Glomerular visceral epithelial cell (primary cell): Measurements from ENCODE around the gene ESYT2.

Experiments used
- DNase-seq: peaks from one replicate; pipeline ENCODE4 v3.0.0-alpha.2; 2016; ENCODE audit errors: extremely low spot score

Gene ESYT2

DNA sequence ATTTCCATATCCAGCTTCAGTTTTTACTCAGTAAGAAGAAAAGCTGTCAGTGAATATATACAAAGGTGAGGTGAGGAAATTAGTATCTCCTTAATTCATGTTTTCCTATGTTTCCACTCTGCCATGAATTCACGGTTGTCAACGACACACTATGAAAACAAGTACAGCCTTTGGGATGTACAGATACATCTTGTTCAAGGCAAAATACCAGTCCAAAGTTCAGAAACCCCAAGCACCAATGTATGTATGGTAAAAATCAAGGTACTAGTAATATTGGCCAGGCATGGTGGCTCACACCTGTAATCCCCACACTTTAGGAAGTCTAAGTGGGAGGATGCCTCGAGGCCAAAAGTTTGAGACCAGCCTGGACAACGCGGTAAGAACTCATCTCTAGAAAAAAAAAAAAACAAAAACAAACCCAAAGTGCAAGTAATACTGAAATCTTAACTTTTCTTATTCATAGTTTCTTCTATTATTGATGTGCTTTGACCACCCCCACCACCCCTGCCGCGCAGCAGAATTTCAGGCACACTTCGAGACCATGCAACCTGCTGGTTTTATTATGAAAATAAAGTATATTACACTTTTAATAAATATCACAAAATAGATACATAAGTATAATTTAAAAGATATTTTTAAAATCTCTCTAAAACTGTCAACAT, 3.5 kb downstream of the ESYT2 start:
- no peak for DNase-seq

DNA sequence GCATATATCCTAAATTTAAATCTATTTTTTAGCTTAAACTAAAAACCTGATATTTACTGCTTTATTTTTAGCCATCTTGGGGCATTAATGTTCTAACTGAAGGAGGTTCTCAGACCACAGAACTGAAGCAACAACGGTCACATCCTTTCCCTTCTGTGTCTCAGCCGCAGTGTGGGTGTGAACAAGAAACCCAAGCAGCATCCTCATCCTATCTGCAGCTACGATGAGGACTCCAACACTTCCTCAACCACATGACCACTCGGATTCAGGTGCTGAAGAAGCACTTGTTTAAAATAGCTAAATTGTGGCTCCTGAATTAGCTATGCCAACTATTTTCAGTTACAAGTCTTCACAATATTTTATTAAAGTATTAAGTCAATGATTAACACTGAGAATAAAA, 5.3 kb downstream of the ESYT2 start:
- peak; percentile 36 for DNase-seq

DNA sequence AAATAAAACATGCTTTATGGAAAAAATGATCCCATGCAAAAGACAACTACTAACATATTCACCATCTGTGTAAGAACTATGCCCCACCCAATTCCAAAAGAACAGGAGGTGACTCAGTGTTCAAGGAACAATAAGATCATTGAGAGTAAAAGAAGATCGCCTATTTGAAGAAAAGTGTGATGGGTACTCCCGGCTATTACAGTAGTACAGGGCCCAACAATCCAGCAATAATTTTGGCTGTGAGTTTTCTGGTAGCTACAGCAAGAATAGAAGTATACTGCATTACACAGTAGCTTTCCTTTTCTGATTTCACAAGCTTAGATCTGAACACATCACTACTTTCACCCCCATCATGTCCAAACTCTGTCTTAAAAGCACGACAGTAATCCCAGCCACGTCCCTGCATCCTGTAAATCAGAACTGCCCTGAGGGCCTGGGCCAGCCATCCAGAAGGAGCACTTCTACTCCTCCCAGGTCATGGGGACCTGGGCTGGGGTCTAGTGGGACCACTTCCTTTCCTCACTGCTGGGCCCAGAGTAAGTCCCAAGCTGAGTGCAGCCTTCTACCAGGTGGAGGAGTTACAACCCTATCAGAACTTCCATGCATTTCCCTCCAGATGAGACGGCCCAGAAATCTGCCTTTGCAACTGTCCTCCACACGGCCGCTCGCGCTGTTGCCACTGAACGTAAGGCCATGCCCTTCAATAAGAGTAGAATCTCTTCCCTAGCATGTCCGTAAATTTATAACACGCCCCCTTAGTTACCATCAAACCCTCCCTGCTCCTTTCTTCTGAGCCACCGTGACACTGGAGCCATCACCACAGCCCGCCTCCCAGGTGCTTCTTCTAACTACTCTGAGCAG, 7.9 kb downstream of the ESYT2 start:
- peak; percentile 34 for DNase-seq

DNA sequence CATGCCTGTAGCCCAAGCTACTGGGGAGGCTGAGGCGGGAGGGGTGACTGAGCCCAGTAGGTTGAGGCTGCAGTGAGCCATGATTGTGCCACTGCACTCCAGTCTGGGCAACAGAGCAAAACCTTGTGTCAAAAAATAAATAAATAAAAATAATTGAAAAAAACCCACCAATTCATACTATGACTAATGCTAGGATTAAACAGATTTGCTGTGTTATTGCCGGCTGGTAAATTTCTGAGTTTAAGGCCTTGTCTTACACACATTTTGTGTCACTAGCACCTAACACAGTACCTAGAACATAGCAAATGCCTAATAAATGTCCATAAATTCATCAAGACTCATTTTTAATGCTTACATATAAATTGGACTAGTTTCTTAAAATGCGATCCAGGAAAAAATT, 8.7 kb downstream of the ESYT2 start:
- no peak for DNase-seq

DNA sequence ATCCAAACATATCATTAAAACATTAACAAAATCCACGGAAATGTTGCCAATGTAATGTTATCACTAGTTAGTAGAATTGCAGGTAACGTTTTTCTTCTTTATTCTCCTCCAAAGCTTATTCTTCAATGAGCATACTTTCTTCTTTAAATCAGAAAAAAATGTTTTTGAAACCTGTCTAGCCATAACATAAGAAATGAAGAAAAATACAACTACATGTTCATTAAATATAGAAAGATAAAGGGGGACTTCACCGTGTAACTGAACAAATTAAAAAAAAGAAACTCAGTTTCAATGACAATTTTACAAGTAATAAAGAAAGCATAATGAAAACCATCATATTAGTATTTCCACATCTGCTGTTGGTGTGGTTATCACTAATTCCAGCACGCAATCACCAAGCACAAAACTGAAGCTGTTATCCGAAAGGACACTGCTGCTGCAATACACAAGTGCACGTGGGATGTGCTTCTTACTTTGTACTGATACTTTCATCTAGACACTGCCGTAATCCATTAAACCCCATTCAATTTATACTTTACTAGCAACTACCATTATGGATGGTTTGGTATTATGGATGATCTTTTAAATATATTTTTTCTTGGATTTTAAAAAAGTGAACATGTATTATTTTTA, 9.6 kb downstream of the ESYT2 start:
- DNase-seq: no peak

DNA sequence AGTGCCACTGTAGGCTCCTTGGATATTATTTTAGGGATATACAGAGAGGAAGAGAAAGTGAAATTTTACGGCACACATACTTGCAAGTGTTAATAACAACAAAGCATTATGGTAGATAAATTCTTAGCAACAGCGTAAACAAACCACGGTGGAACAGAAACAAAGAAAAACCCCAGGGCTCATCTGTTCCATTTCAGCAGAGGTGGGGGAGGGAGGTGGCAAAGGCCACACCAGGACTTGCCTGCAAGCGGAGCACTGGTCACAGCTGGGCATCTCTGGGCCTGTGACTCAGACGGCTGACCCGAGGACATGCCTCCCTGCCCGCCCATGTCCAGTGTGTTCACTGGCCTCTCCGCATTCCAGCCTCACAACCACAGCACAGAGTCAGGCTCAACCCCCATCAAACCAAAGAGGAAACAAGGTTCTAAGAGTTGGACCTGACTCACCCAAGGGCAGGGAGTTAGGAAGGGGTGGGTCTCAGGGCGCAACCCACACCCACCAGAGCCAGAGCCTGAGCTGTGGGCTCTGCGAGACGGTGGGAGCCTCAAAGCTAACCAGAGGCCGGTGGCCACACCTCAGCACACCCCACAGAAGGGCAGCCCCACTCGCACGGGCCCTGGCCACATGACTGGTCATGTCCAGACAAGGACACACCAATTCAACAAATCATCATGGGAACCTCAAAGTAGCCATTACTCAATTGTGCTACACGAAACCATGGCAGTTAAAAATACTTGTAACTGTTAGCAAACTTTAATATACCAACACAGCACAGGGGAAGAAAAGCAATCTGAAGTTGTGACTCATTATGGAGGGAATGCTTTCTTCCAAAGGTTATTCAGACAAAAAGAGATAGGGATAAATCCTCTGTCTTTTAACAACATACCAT, 10.7 kb downstream of the ESYT2 start:
- DNase-seq: peak; percentile 99

DNA sequence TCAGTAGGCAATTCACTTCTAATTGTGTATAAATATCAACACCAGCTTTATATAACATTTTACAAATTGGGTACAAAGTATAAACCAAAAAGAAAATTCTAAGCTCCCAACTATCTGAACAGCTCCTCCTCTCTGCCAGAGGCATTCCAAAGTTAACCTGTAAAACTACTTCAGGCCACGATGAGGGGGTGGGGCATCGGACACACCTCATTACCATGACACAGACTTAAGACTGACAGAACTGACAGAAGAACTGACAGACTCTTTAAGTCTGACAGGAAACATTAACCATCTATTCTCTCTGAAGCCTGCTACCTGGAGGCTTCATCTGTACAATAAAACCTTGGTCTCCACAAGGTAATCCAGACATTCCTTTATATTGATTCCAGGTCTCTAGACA, 12.3 kb downstream of the ESYT2 start:
- peak; percentile 45 for DNase-seq

DNA sequence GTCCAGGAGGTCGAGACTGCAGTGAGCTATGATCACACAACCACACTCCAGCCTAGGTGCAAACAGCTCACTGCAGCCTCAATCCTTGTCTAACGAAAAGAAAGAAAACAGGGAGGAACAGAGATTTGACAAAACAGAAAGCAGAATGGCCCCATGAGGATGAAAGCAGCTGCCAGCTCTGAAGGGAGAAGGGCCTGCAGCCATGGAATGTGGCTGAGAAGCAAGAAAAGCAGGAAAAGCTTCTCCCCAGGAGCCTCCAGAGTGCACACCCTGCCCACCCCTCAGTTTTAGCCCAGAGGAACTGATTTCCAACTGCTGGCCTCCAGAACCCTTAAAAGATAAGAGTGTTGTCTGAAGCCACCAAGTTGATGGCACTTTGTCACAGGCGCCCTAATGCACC, 13.0 kb downstream of the ESYT2 start:
- no peak for DNase-seq

DNA sequence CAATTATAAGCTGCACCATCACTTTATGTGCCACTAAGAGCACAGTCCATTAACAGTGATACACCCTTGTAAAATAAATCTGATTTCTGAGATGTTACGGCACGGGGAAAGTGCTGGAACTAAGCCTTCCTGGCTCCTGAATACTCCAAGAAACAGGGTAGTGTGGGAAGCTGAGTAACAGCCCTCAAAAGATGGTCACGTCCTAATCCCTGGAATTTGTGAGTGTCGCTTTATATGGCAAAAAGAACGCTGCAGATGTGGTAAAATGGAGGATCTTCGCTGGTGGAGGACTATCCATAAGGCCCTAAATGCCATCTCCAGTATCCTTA, 13.5 kb downstream of the ESYT2 start:
- no peak for DNase-seq

DNA sequence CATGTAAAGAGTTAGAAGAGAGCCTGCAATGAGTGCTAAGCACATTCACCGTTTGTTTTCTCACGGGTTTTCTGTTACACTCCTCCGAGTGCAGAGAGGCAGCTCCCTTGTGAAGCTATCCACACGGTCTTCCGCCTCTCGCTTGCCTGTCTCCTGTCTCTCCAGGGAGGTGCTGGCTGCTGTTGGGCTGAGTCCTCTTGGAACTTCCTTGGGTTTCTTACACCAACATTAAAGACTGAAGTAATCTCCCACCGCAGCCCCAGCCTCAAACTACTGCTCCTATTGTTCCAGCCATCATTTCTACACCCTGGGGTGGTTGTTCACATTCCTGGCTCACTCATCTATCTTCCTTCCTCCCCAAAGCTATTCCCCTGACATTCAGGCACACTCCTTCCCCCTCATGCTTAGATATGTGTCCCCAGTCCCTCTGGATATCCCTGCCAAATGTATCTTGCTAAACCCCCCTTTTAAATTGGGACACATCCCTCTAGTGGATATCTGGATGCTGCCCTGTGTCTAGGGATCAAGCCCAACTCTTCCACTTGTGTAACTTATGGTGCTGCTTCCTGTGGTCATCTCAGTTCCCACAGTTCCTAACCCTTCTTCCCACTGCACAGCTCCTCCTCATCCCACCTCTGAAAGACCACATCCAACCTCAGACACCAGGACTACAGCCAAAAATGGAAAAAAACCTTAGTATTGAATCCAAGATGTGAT, 14.1 kb downstream of the ESYT2 start:
- DNase-seq: no peak

DNA sequence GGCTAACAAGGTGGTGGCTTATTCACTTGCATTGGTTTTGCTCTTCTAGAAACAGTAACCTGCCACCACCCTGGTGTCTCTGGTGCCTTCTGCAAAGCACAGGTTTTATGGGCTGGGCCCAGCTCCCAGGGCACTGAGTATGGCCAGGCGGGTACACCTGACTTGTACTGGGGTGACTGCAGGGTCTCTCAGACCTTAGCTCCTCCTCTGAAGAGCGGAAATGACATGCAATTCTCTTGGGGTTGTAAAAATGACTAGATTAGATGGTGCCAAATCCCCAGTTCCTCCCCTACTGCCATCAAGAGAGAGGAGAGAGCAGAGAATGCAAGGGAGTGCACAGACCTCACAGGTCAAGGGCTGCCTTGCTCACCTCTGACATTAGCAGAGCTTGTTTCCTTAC, 14.7 kb downstream of the ESYT2 start:
- no peak for DNase-seq

DNA sequence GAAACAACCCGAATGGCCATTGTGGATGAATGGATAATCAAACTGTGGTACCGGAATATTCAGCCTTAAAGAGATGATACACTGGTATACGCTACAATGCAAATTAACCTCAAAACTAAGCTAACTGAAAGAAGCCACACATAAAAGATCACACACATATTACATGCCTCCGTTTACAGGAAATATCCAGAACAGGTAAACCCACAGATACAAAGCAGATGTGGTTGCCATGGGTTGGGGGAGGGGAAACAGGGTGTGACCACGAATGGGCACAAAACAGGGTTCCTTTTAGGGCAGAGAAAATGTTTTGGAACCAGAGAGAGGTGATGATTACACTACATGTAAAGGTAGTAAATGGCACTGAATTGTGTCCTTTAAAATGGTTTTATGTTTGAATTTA, 16.6 kb downstream of the ESYT2 start:
- no peak for DNase-seq

DNA sequence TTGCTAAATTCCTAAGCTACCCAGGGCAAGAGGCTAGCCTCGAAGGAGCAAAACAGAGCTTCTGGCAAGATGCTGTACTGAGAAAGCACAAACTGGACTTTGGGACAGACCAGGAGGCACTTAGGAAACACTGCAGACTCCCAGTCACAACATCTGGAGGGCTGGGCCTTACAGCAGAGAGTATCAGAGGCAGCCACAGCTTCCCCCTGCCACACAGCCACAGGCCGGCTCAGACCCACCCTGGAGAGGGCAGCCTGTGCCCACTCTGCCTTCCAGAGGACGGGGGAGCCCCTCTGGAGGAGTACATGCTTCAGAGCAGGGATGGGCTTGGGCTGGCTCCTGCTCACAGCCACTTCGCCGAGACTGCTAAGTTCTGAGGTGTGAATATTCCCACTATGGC, 17.4 kb downstream of the ESYT2 start:
- no peak for DNase-seq

DNA sequence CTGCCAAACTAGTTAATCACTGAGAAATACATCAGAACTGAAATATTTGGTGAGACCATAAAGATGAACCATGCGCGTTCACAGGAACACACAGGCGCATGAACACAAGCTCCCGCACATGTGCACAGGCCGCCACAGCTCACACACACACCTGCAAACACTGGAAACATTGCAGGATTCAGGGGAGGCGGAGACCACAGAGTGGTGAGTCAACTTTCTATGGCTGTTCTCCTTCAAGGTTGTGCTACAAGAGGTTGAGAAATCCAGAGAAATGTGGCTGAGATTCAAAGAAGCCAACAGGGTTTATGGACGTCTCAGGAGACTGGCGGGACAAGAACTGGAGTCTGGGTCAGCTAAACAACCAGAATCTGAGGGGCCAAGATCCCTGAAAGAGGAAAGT, 17.8 kb downstream of the ESYT2 start:
- DNase-seq: peak; percentile 62

DNA sequence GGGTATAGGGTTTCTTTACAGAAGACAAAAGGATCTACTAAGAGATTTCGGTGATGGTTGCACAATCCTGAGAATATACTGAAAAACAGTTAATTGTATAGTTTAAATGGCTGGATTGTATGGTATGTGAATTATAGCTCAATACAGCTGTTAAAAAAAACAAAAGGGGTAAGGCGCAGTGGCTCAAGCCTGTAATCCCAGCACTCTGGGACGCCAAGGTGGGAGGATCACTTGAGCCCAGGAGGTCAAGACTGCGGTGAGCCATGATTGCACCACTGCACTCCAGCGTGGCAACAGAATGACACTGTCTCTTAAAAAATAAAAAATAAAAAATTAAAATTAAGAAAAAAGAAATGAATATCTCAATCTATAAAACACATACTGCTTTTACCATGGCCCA, 18.5 kb downstream of the ESYT2 start:
- no peak for DNase-seq

DNA sequence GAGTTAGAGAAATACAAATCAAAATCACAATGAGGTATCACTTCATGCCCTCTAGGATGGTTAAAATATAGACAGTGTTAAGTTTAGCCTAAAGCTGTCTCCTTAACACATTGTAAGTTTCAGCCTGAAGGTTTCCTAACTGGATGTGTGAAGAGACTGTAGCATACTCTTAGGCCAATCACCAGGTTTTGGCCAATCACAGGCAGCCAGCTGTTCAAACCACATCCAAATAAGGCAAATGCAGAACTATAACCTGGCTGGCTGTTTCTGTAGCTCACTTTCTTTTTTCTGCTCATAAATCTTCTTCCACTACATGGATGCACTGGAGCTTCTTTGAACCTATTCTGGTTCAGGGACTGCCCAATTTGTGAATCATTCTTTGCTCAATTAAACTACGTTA, 19.7 kb downstream of the ESYT2 start:
- no peak for DNase-seq

DNA sequence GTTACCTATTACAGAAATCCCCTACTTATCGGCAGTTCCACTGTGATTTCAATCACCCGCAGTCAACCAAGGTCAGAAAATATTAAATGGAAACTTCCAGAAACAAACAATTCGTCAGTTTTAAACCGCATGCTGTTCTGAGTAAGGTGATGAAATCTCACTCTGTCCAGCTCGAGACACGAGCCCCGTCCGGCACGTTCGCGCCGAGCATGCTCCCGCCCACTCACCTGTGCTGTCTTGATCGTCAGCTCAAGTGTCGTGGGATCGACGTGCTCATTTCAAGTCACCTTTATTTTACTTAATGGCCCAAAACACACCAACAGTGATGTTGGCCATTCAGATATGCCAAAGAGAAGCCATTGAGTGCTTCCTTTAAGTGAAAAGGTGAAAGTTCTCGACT, 21.2 kb downstream of the ESYT2 start:
- DNase-seq: no peak

DNA sequence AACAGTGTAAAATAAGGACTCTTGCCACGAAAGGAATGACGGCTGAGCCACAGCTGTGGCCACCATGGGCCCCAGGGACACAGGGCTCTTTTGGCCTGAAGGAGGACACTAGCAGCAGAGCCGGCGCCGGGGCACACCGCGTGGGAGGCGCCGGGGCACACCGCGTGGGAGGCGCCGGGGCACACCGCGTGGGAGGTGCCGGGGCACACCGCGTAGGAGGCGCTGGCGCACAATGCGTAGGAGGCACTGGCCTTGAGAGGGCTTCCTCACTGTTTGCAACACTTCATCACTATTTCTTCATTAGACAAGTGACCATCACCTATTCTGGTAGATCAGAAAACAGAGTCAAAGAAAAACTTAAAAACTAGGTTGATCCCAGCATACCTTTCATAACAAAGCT, 23.4 kb downstream of the ESYT2 start:
- DNase-seq: no peak

DNA sequence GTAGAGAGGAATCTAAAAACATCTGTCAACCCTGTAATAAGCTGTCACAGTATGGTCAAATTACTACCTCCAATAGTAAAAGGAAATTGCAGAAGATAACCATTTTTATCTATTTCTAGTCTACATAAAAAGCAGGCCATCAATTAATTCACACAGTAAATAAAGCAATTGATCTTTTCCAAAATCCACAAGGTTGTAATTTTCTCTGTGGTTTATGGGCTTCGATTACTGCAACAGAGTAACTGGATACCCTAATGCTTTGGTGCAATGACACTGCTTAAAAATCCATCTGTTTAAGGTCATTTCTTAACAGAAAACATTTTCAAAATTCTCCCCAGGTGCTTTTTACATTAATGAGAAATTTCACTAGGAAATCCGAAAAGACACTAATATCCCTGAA, 23.9 kb downstream of the ESYT2 start:
- no peak for DNase-seq

DNA sequence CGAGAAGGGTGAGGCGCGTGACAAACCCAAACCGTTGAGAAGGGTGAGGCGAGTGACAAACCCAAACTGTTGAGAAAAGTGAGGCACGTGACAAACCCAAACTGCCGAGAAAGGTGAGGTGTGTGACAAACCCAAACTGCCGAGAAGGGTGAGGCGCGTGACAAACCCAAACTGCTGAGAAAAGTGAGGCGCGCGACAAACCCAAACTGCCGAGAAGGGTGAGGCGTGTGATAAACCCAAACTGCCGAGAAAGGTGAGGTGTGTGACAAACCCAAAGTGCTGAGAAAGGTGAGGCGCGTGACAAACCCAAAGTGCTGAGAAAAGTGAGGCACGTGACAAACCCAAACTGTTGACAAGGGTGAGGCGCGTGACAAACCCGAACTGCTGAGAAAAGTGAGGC, 25.0 kb downstream of the ESYT2 start:
- no peak for DNase-seq

DNA sequence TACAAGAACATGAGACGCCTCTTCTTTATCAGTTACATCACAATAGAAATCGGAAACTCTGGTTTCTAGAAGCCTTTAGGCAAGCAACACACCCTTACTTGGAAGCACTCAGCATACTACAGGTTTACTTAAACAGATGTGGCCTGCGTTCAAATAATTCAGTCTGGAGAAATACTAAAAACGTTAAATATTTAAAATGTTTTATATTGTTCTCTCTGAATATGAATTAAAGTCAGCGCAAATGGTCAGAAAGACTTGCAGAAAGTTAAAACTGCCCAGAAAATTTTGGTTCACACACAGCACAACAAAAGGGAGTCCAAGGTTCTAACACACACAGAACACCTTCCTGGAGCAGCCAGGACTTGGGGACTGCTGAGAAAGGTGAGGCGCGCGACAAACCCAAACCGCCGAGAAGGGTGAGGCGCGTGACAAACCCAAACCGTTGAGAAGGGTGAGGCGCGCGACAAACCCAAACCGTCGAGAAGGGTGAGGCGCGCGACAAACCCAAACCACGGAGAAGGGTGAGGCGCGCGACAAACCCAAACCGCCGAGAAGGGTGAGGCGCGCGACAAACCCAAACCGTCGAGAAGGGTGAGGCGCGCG, 25.8 kb downstream of the ESYT2 start:
- no peak for DNase-seq
